Measurements from ENCODE around the gene SYT1.

Gene SYT1

DNA sequence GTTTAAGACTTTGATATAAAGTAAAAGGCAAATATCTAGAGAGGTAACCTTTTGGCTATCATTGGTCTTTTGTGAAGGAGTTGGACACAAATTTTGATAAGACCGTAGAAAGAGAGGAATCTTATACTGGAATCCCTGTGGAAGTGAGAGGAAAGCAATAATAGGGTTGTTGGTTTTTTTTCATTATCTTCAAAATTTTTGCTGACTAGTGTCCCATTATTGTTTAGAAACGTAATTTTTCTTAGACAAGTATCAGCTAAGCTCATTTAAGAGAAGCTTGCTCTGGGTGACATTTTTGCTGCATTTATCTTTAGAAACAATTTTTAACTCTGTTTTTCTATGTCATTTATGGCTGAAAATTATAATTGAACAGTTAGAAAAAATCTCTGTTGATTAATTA, 300.3 kb downstream of the SYT1 start:
- DNase-seq (ENCODE audit: low read depth) = no peak
- TF ChIP-seq CTCF (conservative IDR thresholded peaks at IDR 0.05; ENCODE audit: low read length) = no peak
- no peak overlapping the region for H3K4me3 ChIP-seq (ENCODE audit: low read length)

DNA sequence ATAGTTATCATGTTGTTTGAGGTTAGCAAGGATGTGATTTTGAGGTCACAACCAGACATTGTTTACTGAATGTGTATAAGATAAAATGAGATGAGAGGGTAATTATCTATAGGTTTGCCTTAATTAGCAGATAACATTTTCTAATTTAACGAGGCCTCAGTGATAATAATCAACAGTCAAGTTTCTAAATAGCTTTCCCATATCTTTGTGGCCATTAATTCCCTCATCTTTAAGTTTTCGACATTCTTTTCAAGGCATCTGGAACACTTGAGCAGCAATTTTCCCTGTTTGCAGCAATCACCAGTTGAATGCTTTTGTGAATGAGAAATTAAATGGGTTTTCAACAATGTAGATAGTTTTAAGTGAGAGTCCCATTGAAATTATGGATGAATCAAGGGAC, 304.1 kb downstream of the SYT1 start:
- no peak overlapping the region for H3K4me3 ChIP-seq (ENCODE audit: low read length)
- DNase-seq (ENCODE audit: low read depth) = no peak
- TF ChIP-seq CTCF (conservative IDR thresholded peaks at IDR 0.05; ENCODE audit: low read length) = no peak

- peak; percentile 69 for DNase-seq (ENCODE audit: low read depth)
- H3K4me3 ChIP-seq (ENCODE audit: low read length) = no peak overlapping the region
- TF ChIP-seq CTCF (conservative IDR thresholded peaks at IDR 0.05; ENCODE audit: low read length) = peak; percentile 50
Measured at GRCh38 chr12:79174626-79175025, 310.1 kb downstream of the SYT1 start.

GRCh38 chr12:79183003-79183402, 318.4 kb downstream of the SYT1 start:
- no peak for TF ChIP-seq CTCF (conservative IDR thresholded peaks at IDR 0.05; ENCODE audit: low read length)
- DNase-seq (ENCODE audit: low read depth) = no peak
- H3K4me3 ChIP-seq (ENCODE audit: low read length) = no peak overlapping the region

GRCh38 chr12:79183926-79184325, 319.4 kb downstream of the SYT1 start:
- no peak overlapping the region for H3K4me3 ChIP-seq (ENCODE audit: low read length)
- TF ChIP-seq CTCF (conservative IDR thresholded peaks at IDR 0.05; ENCODE audit: low read length) = no peak
- DNase-seq (ENCODE audit: low read depth) = no peak

DNA sequence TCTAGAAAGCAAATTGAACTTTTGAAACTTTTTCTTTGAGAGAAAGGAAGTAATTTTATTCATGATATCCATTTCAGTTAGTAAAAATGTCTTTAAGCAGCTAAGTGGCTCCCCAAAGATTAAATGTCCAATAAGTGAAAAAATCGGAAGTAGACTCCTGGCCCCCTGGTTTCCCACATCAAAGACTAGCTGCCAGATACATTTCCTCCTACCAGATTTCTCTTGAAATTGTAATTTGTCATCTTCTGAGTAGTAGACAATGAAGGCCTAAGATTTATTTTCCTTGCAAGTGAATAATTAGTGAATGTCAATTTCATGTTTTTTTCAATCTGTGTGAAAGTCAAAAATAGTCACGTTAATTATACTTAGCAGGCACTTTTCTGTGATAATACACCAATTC, 321.9 kb downstream of the SYT1 start:
- no peak for DNase-seq (ENCODE audit: low read depth)

DNA sequence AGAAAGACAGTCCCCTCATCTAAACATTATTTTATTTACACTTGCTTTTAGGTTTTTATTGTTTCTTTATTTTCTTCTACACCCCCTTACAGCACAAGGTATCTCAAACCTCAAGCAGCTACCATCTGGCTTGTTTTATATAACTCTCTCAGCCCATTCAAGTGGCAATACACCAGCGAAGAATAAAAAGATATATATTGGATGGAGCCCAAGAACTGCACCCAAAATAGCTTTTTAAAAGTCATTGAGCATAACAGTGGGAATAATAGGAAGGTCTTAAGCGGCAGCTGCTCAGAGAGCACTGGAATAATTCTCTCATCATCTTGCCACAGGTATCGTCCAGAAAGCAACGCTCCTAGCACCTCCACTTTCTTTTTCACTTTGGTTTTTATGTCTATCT, 322.5 kb downstream of the SYT1 start:
- TF ChIP-seq CTCF (conservative IDR thresholded peaks at IDR 0.05; ENCODE audit: low read length) = no peak
- no peak for DNase-seq (ENCODE audit: low read depth)
- no peak overlapping the region for H3K4me3 ChIP-seq (ENCODE audit: low read length)

More for the DNA sequence above, 321.9 kb downstream of the SYT1 start:
- TF ChIP-seq CTCF (conservative IDR thresholded peaks at IDR 0.05; ENCODE audit: low read length) = no peak
- no peak overlapping the region for H3K4me3 ChIP-seq (ENCODE audit: low read length)

Data from AG10803 (cell line).